LNCAP (cell line): ENCODE data around the gene TNK2.

Source experiments
- CTCF ChIP-seq: fragments of 450-650 bp; IDR thresholded peaks from 2 replicates; pipeline ENCODE4 v1.5.1; 2017; ENCODE audit warnings: mild to moderate bottlenecking

Gene TNK2

GRCh38 chr3:195909644-195910498 lies 1.5 kb upstream of the TNK2 start:
- TF ChIP-seq CTCF, result no peak

- no peak for TF ChIP-seq CTCF
Observed at GRCh38 chr3:195908694-195909581, 587 bp upstream of the TNK2 start.

GRCh38 chr3:195907684-195907933 lies 742 bp downstream of the TNK2 start:
- TF ChIP-seq CTCF, result no peak

- no peak for TF ChIP-seq CTCF
Observed at GRCh38 chr3:195906865-195907683, 1.3 kb downstream of the TNK2 start.

- TF ChIP-seq CTCF, result no peak
Observed at GRCh38 chr3:195905970-195906864, 2.1 kb downstream of the TNK2 start.

GRCh38 chr3:195904368-195904767 lies 4.0 kb downstream of the TNK2 start:
- no peak for TF ChIP-seq CTCF
